ACHN (cell line): ENCODE data around the gene HAP1.
"Not testable (repeated sequence)": the region's sequence is repeated elsewhere in the genome, so short reads cannot be mapped to it uniquely, and the experiment has no call there.

Experiments used
- DNase-seq: peaks from one replicate; pipeline ENCODE4 v3.0.0-alpha.2; 2015
- in situ Hi-C: cut with HindIII; loops from 2 replicates; pipeline ENCODE4 v1.10.0; 2017; ENCODE audit warnings: low sequenced_read_pairs, low pct_ligation_motif_present, low pct_unique_long_range_greater_than_20kb

Gene HAP1

GRCh38 chr17:41734139-41734948 lies at the start of gene HAP1:
HAP1 (minus strand) TSS chr17:41734643; CDS start chr17:41734634, 9 bp downstream.
- in situ Hi-C loops, result no loop called here

DNA sequence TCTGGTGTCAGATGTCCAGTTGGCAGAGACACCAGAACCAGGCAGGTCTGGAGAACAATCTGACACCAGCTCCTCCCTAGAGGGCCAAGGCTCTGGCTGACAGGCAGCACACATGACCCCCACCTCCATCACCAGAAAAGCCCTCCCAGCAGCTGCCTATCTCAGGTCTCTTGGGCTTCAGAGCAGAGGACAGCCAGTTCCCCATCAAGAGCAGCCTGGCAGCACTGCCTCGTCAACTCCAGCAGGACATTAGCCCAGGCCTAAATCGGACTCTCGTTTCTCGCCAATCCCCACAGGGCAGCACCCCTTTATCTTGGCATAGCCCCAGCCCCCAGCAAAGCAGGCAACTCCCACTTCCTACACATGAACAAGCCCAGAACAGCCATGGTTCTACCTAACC lies 47.7 kb upstream of the HAP1 start:
- no peak for DNase-seq
- in situ Hi-C loops, result no loop called here

More at GRCh38 chr17:41734139-41734948, at the start of gene HAP1:
- DNase-seq, result peak; percentile 24

- in situ Hi-C loops, result no loop called here
- no peak for DNase-seq
Measured at GRCh38 chr17:41781404-41782110, 47.1 kb upstream of the HAP1 start.

DNA sequence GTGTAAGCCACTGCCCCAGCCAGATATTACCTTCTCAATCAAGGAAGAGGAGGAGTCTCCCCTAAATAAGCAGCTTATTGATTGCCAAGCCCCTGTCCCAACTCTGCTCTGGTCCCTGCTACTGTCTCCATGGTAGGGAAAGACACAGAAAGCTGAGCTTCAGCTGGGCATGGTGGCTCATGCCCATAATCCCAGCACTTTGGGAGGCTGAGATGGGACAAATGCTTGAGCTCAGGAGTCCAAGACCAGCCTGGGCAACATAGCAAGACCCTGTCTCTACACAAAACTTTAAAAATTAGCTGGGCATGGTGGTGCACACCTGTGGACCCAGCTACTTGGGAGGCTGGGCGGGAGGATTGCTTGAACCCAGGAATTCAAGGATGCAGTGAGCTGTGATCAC lies 45.5 kb upstream of the HAP1 start:
- in situ Hi-C loops, result no loop called here
- DNase-seq, result no peak

DNA sequence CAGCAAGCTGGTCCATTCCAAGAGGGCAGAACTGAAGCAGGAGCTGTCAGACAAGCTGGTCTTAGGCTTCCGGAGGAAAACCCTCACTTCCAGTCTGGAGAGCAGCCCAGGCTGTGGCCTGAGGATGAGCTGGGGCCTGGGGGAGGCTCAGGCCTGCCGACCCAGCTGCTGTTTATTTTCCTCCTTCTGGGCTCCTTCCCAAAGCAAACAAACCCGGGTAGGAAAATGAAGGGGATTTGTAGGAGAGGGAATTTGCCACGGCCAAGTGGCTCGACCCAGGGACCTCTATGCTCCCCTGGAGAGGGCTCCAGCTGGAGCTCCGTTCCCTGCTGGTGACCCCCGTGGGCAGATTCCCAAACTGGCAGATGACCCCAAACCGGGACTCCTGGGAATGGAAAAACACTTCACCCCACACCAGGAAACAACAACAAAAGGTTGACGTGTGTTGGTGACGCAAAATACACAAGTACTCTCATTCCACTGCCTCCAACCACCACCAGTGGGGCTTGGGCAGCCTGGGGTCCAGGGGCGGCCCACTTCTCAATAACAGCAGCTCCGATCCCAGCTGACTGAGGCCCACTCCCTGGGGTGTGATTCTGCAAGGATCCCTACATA lies 43.2 kb upstream of the HAP1 start:
- peak; percentile 77 for DNase-seq
- in situ Hi-C loops, result no loop called here

- in situ Hi-C loops, result no loop called here
- DNase-seq, result peak; percentile 94
Measured at GRCh38 chr17:41777157-41777573, 42.7 kb upstream of the HAP1 start.

DNA sequence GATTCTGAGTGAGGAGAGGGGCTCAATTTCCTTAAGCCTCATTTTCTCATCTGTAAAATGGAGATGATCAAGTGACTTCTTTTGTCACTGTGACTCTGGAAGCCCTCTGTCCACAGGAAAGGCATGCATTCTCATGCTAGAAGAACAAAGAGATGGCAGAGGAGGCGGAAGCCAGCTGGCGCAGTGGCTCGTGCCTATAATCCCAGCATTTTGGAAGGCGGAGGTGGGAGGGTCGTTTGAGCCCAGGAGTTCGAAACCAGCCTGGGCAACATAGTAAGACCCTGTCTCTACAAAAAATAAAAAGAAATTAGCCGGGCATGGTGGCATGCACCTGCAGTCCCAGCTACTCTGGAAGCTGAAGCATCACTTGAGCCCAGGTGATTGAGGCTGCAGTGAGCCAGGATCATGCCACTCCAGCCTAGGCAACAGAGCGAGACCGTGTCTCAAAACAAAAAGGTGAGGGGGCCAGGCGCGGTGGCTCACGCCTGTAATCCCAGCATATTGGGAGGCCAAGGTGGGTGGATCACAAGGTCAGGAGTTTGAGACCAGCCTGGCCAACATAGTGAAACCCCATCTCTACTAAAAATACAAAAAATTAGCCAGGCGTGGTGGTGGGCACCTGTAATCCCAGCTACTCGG lies 41.9 kb upstream of the HAP1 start:
- in situ Hi-C loops, DNase-seq: not testable (repeated sequence)

GRCh38 chr17:41775394-41776226 lies 41.2 kb upstream of the HAP1 start:
- DNase-seq, result no peak
- in situ Hi-C loops, result no loop called here

- in situ Hi-C loops, result no loop called here
Measured at GRCh38 chr17:41773731-41774193, 39.3 kb upstream of the HAP1 start.

DNA sequence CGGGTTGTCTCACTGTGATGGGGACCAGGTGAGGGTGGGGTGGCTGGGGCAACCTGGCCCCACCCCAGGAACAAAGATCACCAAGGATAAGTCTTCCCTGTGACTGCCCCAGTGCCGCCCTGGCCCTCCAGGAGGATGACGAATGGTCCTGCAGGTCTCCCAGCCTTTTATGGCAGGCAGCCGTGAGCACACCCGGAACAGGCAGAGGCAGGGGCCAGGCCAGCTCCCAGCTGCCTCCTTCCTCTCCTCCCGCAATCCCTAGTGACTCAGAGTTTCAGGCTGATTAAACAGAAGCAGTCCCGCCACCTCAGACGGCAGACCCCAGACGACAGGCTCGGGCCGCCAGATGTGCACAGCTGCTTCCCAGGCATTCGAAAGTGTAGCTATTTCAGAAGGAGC lies 38.7 kb upstream of the HAP1 start:
- peak; percentile 87 for DNase-seq
- in situ Hi-C loops, result no loop called here

More at GRCh38 chr17:41773731-41774193, 39.3 kb upstream of the HAP1 start:
- DNase-seq, result no peak

GRCh38 chr17:41772586-41773189 lies 38.2 kb upstream of the HAP1 start:
- no peak for DNase-seq
- in situ Hi-C loops, result no loop called here

- no peak for DNase-seq
- in situ Hi-C loops, result no loop called here
Measured at GRCh38 chr17:41772218-41772585, 37.8 kb upstream of the HAP1 start.

- in situ Hi-C loops, result no loop called here
- DNase-seq, result no peak
Measured at GRCh38 chr17:41771389-41772206, 37.2 kb upstream of the HAP1 start.

- in situ Hi-C loops, result no loop called here
Measured at GRCh38 chr17:41769985-41770384, 35.5 kb upstream of the HAP1 start.

DNA sequence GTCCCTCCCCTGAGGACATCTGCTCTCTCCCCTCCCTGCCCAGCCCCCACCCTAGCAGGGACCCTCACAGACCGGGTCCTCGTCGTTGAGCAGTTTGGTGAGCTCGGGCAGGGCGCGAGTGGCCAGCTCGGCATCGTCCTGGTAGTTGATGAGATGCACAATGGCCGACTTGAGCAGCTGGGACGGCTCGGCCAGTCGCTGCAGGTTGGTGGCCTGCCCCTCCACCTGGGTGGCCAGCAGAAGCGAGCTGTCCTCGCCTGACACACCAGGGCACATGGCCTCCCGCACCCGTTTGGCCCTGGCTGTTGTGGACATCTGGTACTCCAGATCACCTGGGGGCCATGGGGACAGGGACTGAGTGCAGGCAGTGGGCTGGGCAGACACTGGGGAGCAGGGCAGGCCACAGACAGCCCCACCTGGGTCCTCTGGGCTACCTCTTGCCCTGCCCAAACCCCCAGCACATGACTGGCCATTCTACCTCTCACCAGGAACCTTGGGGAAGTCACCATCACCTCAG lies 35.0 kb upstream of the HAP1 start:
- in situ Hi-C loops, result no loop called here
- DNase-seq, result no peak

More at GRCh38 chr17:41769985-41770384, 35.5 kb upstream of the HAP1 start:
- no peak for DNase-seq

DNA sequence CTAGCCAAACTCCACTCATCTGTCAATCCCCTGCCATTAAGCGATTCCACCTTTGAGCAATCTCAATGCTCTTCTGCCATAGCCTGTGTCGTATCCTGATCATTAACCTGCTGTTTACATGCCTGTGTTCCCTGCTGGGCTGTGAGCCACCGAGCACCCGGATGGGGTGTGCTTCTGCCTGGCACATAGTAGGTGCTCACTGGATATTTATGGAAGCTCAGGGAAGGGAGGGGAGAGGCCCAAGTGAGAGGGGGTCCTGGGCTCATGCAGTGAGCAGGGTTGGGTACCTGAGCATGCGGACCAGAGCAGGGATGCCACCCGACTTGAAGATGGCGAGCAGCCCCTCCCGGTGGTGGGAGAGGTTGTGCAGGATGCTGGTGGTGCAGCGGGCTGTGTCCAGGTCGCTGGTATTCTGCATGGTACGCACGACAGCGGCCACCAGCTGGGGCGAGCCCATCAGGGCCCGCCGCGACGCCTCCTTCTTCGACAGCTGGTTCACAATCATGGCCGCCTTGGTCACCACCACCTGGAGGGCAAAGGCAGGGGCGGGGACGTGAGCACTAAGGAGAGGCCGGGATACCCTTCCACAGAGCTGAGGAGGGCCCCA lies 34.3 kb upstream of the HAP1 start:
- in situ Hi-C loops, result no loop called here
- DNase-seq, result no peak
